Gastrocnemius medialis (tissue), 4 donors: ENCODE data around the gene RPL10A.

Experiments
- CTCF ChIP-seq, 5 experiments: fragments of 450-650 bp in 3 of 5; fragments of 200-600 bp in 2 of 5; sonication (generic) in 2 of 5; IDR thresholded peaks in 4 of 5; conservative IDR thresholded peaks in 1 of 5; 1 replicate in 4 of 5; 2 replicates in 1 of 5; pipeline ENCODE4 v1.5.1; 2016 to 2019; ENCODE audit warnings: antibody characterized with exemption in 5 of 5, mild to moderate bottlenecking in 3 of 5, moderate library complexity in 3 of 5
- POLR2A ChIP-seq, 2 donors: fragments of 450-650 bp; IDR thresholded peaks; one replicate each; pipeline ENCODE4 v1.6.1; 2017; ENCODE audit warnings: antibody characterized with exemption in 2 of 2, mild to moderate bottlenecking in 2 of 2, moderate library complexity in 2 of 2

GRCh38 chr6:35477028-35477427 lies 8.8 kb downstream of the RPL10A start:
- no peak for TF ChIP-seq CTCF (IDR thresholded peaks at IDR 0.05 in 4 of 5, conservative IDR thresholded peaks at IDR 0.05 in 1 of 5)
- TF ChIP-seq POLR2A (IDR thresholded peaks at IDR 0.05) = no peak
